IMR-90 (cell line): ENCODE results near the gene GLP2R. TPM values are rescaled to one million over a fixed set of nuclear protein-coding genes. Genes with fewer than 3 reads are reported as not detected.

Experiments
- ATAC-seq: fragments of 200-7000 bp; cut with Tn5 transposase; 2 replicates; pipeline ENCODE4 v1.9.1; 2020; ENCODE audit warnings: low read depth, mild to moderate bottlenecking, moderate library complexity
- BruUV-seq: library from RNA; stranded (reverse); fragments of 400-500 nt; replicated peaks from 2 replicates; lab custom pipeline; 2021; lab: Mats Ljungman, UMichigan
- CTCF ChIA-PET: fragments of 300-600 bp; formaldehyde crosslinking; extraction: SDS; loops from one replicate; lab custom pipeline; 2021; ENCODE audit warnings: antibody characterized with exemption; lab: Yijun Ruan, JAX
- POLR2A ChIA-PET: fragments of 300-600 bp; sonication (Branson Sonifier 250); formaldehyde crosslinking; loops from one replicate; lab custom pipeline; 2022; ENCODE audit warnings: antibody characterized with exemption; ENCODE audit not compliant: unreplicated experiment; lab: Charles Lee
- DNase-seq: peaks from one replicate; pipeline ENCODE4 v3.0.0; 2013
- H2AFZ ChIP-seq: replicated peaks from 2 replicates; pipeline ENCODE3; 2013; ENCODE audit warnings: low read length, mild to moderate bottlenecking; ENCODE audit not compliant: poor library complexity
- H2AK5ac ChIP-seq: 2 replicates; pipeline ENCODE4 v1.6.1; 2013; ENCODE audit warnings: low read depth, low read length, inconsistent platforms
- H2AK9ac ChIP-seq: replicated peaks from 2 replicates; pipeline ENCODE3; 2013; ENCODE audit warnings: mild to moderate bottlenecking, low read depth, low read length, moderate library complexity; ENCODE audit not compliant: poor library complexity
- H2BK120ac ChIP-seq: 2 replicates; pipeline ENCODE4 v1.6.1; 2013; ENCODE audit warnings: low read depth, low read length, inconsistent platforms
- H2BK15ac ChIP-seq: 3 replicates; pipeline ENCODE4 v1.6.1; 2013; ENCODE audit warnings: low read depth, low read length, inconsistent platforms
- H2BK20ac ChIP-seq: 2 replicates; pipeline ENCODE4 v1.6.1; 2013; ENCODE audit warnings: low read depth, mild to moderate bottlenecking, inconsistent platforms, low read length, moderate library complexity
- H2BK5ac ChIP-seq: 2 replicates; pipeline ENCODE4 v1.6.1; 2013; ENCODE audit warnings: mild to moderate bottlenecking, low read depth, low read length, inconsistent platforms; ENCODE audit not compliant: poor library complexity, severe bottlenecking
- H3K14ac ChIP-seq: replicated peaks from 2 replicates; pipeline ENCODE4 v1.6.1; 2013; ENCODE audit warnings: low read depth, low read length, inconsistent platforms
- H3K18ac ChIP-seq: 2 replicates; pipeline ENCODE4 v1.6.1; 2013; ENCODE audit warnings: low read depth, low read length, control low read depth
- H3K23ac ChIP-seq: 2 replicates; pipeline ENCODE4 v1.6.1; 2013; ENCODE audit warnings: low read depth, low read length, inconsistent platforms
- H3K27ac ChIP-seq: 2 replicates; pipeline ENCODE4 v1.5.1; 2013; ENCODE audit warnings: mild to moderate bottlenecking, control low read depth, low read length; ENCODE audit not compliant: insufficient read depth
- H3K27me3 ChIP-seq: 2 replicates; pipeline ENCODE4 v1.6.1; 2013; ENCODE audit warnings: low read length; ENCODE audit not compliant: control insufficient read depth, insufficient read depth
- H3K36me3 ChIP-seq: 2 replicates; pipeline ENCODE4 v1.6.1; 2013; ENCODE audit warnings: low read length, mixed read lengths; ENCODE audit not compliant: control insufficient read depth, insufficient read depth
- H3K4ac ChIP-seq: 2 replicates; pipeline ENCODE4 v1.6.1; 2013; ENCODE audit warnings: low read depth, low read length, inconsistent platforms
- H3K4me1 ChIP-seq: 2 replicates; pipeline ENCODE4 v1.6.1; 2013; ENCODE audit warnings: low read length, mixed read lengths; ENCODE audit not compliant: control insufficient read depth, insufficient read depth
- H3K4me2 ChIP-seq: 2 replicates; pipeline ENCODE4 v1.6.1; 2013; ENCODE audit warnings: low read depth, mild to moderate bottlenecking, control low read depth, low read length, moderate library complexity
- H3K4me3 ChIP-seq: 2 replicates; pipeline ENCODE4 v1.5.1; 2013; ENCODE audit warnings: low read depth, mild to moderate bottlenecking, control low read depth, low read length, moderate library complexity; ENCODE audit not compliant: insufficient read depth
- H3K56ac ChIP-seq: 2 replicates; pipeline ENCODE4 v1.6.1; 2013; ENCODE audit warnings: low read length, inconsistent platforms; ENCODE audit not compliant: insufficient read depth; ENCODE audit errors: extremely low read depth
- H3K79me1 ChIP-seq, 2 experiments: 2 replicates each; pipeline ENCODE4 v1.6.1; 2013; ENCODE audit warnings: low read length in 2 of 2, inconsistent platforms in 1 of 2, low read depth in 1 of 2
- H3K9ac ChIP-seq: 2 replicates; pipeline ENCODE4 v1.6.1; 2013; ENCODE audit warnings: low read depth, low read length, control low read depth
- H3K9me1 ChIP-seq: 2 replicates; pipeline ENCODE4 v1.6.1; 2013; ENCODE audit warnings: low read length, inconsistent platforms; ENCODE audit not compliant: insufficient read depth
- H3K9me3 ChIP-seq: 2 replicates; pipeline ENCODE4 v1.6.1; 2013; ENCODE audit warnings: low read length; ENCODE audit not compliant: control insufficient read depth, insufficient read depth
- H4K20me1 ChIP-seq: 2 replicates; pipeline ENCODE4 v1.6.1; 2013; ENCODE audit warnings: low read length, inconsistent platforms; ENCODE audit not compliant: insufficient read depth
- H4K5ac ChIP-seq: 2 replicates; pipeline ENCODE4 v1.6.1; 2013; ENCODE audit warnings: mild to moderate bottlenecking, low read depth, low read length, control low read depth
- H4K8ac ChIP-seq, 2 experiments: 2 replicates each; pipeline ENCODE4 v1.6.1; 2013; ENCODE audit warnings: low read depth in 2 of 2, low read length in 2 of 2, control low read depth in 1 of 2, inconsistent platforms in 1 of 2
- H4K91ac ChIP-seq: 2 replicates; pipeline ENCODE4 v1.6.1; 2013; ENCODE audit warnings: low read depth, low read length, inconsistent platforms; ENCODE audit not compliant: insufficient read depth
- CEBPB ChIP-seq: IDR thresholded peaks from 2 replicates; pipeline ENCODE4 v1.6.1; 2012; ENCODE audit warnings: low read depth, low read length, improper control_type of control experiment
- CHD1 ChIP-seq: IDR thresholded peaks from 2 replicates; pipeline ENCODE4 v1.6.1; 2012; ENCODE audit warnings: low read depth, low read length, improper control_type of control experiment
- CTCF ChIP-seq: conservative IDR thresholded peaks from 2 replicates; pipeline ENCODE4 v1.5.1; 2012; ENCODE audit warnings: mild to moderate bottlenecking, low read depth, low read length, improper control_type of control experiment
- ELK1 ChIP-seq: fragments of 150-350 bp; IDR thresholded peaks from 2 replicates; pipeline ENCODE4 v1.6.1; 2016; ENCODE audit warnings: low read depth, mild to moderate bottlenecking, low read length, moderate library complexity, borderline replicate concordance
- FOS ChIP-seq: fragments of 150-350 bp; IDR thresholded peaks from 2 replicates; pipeline ENCODE4 v1.6.1; 2016; ENCODE audit warnings: low read depth, low read length
- MAFK ChIP-seq: IDR thresholded peaks from 2 replicates; pipeline ENCODE4 v1.6.1; 2012; ENCODE audit warnings: low read depth, low read length, improper control_type of control experiment
- MAZ ChIP-seq: IDR thresholded peaks from 2 replicates; pipeline ENCODE4 v1.6.1; 2012; ENCODE audit warnings: low read depth, mild to moderate bottlenecking, low read length, improper control_type of control experiment, moderate library complexity, borderline replicate concordance
- MXI1 ChIP-seq: IDR thresholded peaks from 2 replicates; pipeline ENCODE4 v1.6.1; 2012; ENCODE audit warnings: low read depth, mild to moderate bottlenecking, low read length, moderate library complexity, borderline replicate concordance
- NFE2L2 ChIP-seq: fragments of 150-350 bp; IDR thresholded peaks from 2 replicates; pipeline ENCODE4 v1.6.1; 2016; ENCODE audit warnings: low read depth, mild to moderate bottlenecking, low read length
- RAD21 ChIP-seq: IDR thresholded peaks from 2 replicates; pipeline ENCODE4 v1.6.1; 2012; ENCODE audit warnings: low read length, improper control_type of control experiment
- RCOR1 ChIP-seq: IDR thresholded peaks from 2 replicates; pipeline ENCODE4 v1.6.1; 2012; ENCODE audit warnings: mild to moderate bottlenecking, low read length, improper control_type of control experiment; ENCODE audit not compliant: insufficient replicate concordance
- RFX5 ChIP-seq: IDR thresholded peaks from 2 replicates; pipeline ENCODE4 v1.8.0; 2012; ENCODE audit warnings: low read depth, mild to moderate bottlenecking, low read length, moderate library complexity
- SMC3 ChIP-seq: fragments of 150-350 bp; IDR thresholded peaks from 2 replicates; pipeline ENCODE4 v1.6.1; 2016; ENCODE audit warnings: low read depth, mild to moderate bottlenecking, antibody characterized with exemption, low read length, moderate library complexity
- USF2 ChIP-seq: fragments of 150-350 bp; IDR thresholded peaks from 2 replicates; pipeline ENCODE4 v1.6.1; 2017; ENCODE audit warnings: mild to moderate bottlenecking, antibody characterized with exemption, low read length, low read depth
- WGBS, 2 experiments: methylation state at CpG; one replicate each; pipeline versions ENCODE4 v1.1.5 to v1.1.7; 2013; ENCODE audit warnings: missing lambda C conversion rate in 2 of 2; ENCODE audit not compliant: insufficient read length in 1 of 2; ENCODE audit errors: extremely low coverage in 2 of 2; 5-methylcytosine and 5-hydroxymethylcytosine counted together
- dilution Hi-C: fragments of 300-500 bp; cut with HindIII; formaldehyde crosslinking; loops from one replicate; pipeline ENCODE4 v1.14.3; 2018; ENCODE audit warnings: low sequenced_read_pairs; ENCODE audit not compliant: unreplicated experiment
- in situ Hi-C: fragments of 300-500 bp; cut with MboI; formaldehyde crosslinking; loops from 3 replicates; pipeline ENCODE4 v1.14.3; 2019; ENCODE audit warnings: low sequenced_read_pairs, inconsistent platforms, mixed read lengths
- intact Hi-C: fragments of 100-400 bp; cut with micrococcal nuclease; formaldehyde crosslinking; loops from 2 replicates; pipeline ENCODE4 v1.10.0; 2022
- polyA plus RNA-seq, 3 experiments: library from polyadenylated mRNA; depleted of rRNA; stranded (reverse); fragments of >200 nt; gene quantifications; 2 replicates each; pipeline ENCODE4 v1.2.3, GENCODE V29; 2012; ENCODE audit warnings: low replicate concordance in 1 of 3
- total RNA-seq: library from RNA; depleted of rRNA; stranded (reverse); fragments of >200 nt; gene quantifications from 2 replicates; pipeline ENCODE4 v1.2.3, GENCODE V29; 2012

The GLP2R gene
- total and polyA plus RNA-seq, 2 of the 4 experiments (the other 2 are of a cell fraction), result 0.07 TPM; not detected in 1

GRCh38 chr17:9833922-9834321 is 8.2 kb downstream of the GLP2R start:
- Histone ChIP-seq H2BK5ac (no peak overlapping the region), H3K4me1 (peaks cover 12% of the 10 kb centered on the region), H2AK9ac (no peak overlapping the region), H3K18ac (0 out of 2 replicates have a peak overlapping the region, but pooled peaks have one; percentile 23), H3K9ac (no peak overlapping the region), H2AK5ac (no peak overlapping the region), H4K5ac (no peak overlapping the region), H2BK15ac (no peak overlapping the region; the same call in 2 of the 3 replicates), H3K27ac (no peak overlapping the region), H3K56ac (no peak overlapping the region), H3K9me3 (no peaks in the 10 kb centered on the region), H2BK20ac (no peak overlapping the region), H3K4ac (no peak overlapping the region), H3K14ac (no peak overlapping the region), H3K27me3 (no peaks in the 10 kb centered on the region), H4K20me1 (no peaks in the 10 kb centered on the region), H3K4me3 (no peak overlapping the region), H3K79me1 (no peaks in the 10 kb centered on the region), H3K4me2 (no peak overlapping the region), H3K9me1 (no peaks in the 10 kb centered on the region), H2AFZ (no peak overlapping the region), H4K91ac (no peak overlapping the region), H3K36me3 (no peaks in the 10 kb centered on the region), H2BK120ac (no peak overlapping the region), H4K8ac (no peak overlapping the region), H3K23ac (no peak overlapping the region)
- WGBS, 2 experiments, result 73% methylated on average over 2 of the region's 4 CpGs; no CpG with 5 or more reads in 1 of the 2 experiments
- no peak for DNase-seq
- no TSS peak for BruUV-seq
- TF ChIP-seq RFX5 (no peak), FOS (no peak), RCOR1 (no peak), SMC3 (no peak), CHD1 (no peak), USF2 (no peak), RAD21 (no peak), MAFK (no peak), MXI1 (no peak), ELK1 (no peak), MAZ (no peak), CEBPB (no peak), NFE2L2 (no peak), CTCF (no peak)
- POLR2A ChIA-PET, result no interaction called here
- in situ Hi-C loops (no loop called here), dilution Hi-C loops (no loop called here), intact Hi-C loops (no loop called here)
- CTCF ChIA-PET, result no interaction called here
- no peak for ATAC-seq
